SH-SY5Y (cell line): ENCODE results near the gene PICK1.

Experiments
- GATA2 ChIP-seq: IDR thresholded peaks from 2 replicates; pipeline ENCODE4 v1.6.1; 2011; ENCODE audit warnings: mild to moderate bottlenecking, low read depth, low read length
- GATA3 ChIP-seq: IDR thresholded peaks from 2 replicates; pipeline ENCODE4 v1.6.1; 2011; ENCODE audit warnings: low read depth, mild to moderate bottlenecking, low read length, moderate library complexity

Gene PICK1

DNA sequence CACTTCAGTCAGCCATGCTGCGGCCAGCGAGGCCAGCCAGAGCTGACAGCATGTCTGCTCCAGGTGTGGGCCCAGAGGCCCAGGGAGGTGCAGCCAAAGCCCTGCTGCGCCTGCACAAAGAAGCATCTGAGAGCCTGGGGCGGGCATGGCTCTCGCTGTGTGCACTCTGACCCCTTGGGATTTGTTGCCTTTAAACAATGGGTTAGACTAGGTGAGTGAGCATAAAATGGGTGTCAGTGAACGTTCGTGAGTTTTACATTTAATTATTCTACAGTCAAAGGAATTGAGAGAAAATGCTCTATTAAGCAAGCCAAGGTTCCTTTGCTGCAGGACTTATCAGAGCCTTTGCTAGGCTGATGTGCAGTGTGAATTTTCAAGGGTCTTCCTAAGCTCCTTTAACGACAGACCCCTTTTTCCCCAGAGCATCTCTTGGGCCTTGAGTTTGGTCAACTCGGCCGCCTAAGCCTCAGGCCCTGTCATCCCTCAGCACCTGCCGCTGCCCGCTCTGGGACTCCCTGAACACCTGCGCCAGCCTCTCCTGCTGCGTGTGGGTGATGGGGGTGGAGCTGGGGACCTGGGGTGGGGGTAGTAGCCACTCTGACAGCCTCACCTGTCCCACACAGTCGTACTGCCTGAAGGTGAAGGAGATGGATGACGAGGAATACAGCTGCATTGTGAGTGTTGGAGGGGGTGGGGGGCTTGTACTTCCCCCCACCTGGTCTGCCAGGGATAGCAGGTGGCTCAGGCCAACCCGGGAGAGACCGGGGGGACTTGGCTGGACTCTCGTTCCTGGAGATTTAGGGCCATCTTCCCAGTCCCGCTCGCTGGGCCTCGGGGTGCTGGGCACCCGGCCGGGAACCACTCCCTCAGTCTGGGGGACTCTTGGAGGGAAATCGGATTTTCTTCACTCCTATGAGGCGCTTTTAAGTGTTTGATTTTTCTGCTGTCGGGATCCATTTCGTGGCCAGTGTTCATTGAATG, 16.2 kb downstream of the PICK1 start:
- TF ChIP-seq GATA3 (no peak), GATA2 (no peak)

DNA sequence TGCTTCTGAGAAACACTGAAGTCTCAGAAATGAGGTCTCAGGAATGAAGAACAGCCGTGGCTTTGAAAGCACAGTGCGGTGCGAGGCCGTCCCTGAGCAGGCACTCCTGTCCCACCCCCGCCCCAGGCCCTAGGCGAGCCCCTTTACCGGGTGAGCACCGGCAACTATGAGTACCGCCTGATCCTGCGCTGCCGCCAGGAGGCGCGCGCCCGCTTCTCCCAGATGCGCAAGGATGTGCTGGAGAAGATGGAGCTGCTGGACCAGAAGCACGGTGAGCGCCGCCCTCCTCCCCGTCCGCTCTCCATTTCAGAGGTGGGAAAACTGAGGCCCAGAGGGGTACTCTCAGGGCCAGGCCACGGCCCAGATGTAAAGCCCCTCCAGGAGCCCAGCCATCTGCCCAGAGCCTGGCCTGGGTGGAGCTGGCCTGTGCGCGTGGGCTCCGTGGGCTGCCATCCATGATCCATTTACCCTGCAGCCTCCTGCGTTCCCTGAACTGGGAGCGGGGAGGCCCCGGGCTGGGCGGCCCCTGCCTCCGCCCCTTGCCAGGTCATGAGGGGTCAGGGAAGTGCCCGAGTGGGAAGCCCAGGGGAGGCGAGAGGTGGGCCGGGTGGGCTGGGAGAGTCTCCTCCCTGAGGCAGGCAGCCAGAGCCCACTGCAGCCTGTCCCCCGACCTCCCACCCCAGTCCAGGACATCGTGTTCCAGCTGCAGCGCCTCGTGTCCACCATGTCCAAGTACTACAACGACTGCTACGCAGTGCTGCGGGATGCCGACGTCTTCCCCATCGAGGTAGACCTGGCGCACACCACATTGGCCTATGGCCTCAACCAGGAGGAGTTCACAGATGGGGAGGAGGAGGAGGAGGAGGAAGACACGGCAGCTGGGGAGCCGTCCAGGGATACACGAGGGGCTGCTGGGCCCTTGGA, 17.2 kb downstream of the PICK1 start:
- TF ChIP-seq GATA2: no peak

DNA sequence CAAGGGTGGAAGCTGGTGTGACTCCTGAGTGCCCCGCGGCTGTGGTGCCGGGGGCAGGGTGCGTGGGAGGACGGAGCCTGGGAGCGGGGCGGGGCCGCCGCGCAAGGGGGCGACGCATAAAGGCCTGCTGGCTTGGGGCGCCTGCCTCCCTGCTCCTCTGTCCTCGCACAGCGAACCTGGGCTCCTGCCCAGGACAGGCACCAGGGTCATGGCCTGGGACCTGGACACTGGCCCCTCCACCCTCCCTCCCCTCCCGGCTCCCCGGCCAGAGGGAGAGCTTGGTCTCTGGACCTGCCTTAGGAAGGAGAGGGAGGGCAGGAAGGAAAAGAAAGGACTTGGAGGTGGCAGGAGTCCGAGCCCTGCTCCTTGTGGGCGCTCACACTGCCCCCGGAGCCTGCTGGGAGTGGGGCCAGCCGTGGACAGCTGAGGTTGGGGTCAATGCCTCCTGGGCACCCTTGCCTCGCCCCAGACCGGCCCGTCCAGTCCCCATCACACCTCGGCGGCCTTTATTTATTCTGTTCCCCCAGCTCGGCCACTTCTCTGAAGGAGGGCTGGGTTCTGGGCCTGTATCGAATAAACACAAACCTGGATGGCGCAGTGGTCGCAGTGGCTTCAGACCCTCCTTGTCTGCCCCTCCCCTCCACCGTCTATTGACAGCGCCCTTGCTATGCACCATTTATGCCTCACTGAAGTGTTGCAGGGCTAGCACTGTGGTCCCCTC, 18.1 kb downstream of the PICK1 start:
- TF ChIP-seq GATA3: no peak
- TF ChIP-seq GATA2: no peak

DNA sequence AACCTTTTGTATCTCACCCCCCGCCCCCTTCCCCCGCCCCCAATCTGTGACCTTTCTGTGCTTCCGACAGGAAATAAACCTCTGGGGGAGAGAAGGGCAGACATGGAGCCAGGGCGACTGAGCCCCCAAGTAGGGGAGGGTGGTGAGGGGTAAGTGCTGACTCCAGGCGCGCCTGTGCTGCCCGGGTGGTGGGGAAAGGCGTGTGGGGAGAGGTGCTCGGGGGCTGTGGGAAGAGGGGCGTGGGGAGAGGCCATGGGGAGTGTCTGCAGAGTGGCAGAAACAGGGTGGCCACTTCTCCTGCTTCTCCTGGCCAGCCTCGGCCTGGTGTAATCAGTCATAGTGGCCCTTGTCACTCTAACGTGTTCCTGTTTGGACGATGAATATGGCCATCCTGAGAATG, 18.8 kb downstream of the PICK1 start:
- no peak for TF ChIP-seq GATA3
- TF ChIP-seq GATA2: no peak

DNA sequence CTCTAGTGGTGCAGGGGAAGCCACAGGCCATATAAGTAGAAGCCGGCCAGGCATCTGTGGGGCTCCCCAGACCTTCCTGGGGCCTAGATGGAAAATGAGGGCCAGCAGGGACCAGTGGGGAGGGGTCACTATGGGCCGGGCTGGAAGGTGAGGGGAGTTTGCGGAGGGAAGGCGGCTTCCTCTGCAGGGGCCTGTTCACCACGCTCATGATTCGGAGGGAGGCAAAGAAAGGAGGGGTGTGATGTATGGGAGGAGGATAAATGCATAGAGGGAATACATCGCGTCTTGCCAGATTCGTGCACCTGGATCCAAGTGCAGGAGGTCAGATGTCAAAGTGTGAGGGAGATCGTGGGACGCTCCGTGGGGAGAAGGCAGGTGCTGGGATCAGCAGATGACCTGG, 19.9 kb downstream of the PICK1 start:
- TF ChIP-seq GATA2 (no peak), GATA3 (no peak)

DNA sequence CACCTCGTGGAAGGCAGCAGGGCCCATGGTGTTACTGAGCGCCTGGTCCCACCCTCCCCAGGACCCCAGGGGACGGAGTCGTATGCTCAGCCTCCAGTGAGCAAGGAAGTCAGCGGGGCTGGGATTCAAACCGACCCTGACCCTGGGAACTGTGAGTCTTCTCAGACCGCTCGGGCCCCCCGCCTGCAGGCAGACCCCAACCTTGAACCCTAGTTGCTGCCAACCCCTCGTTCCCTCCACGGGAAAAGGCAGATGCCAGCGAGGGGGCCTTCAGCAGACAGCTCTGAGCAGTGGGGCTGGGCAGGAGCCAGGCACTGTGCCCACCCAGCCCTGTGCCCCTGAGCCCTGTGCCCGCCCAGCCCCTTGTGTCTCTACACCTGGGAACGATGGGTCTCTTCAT, 20.4 kb downstream of the PICK1 start:
- TF ChIP-seq GATA3 (no peak), GATA2 (no peak)

DNA sequence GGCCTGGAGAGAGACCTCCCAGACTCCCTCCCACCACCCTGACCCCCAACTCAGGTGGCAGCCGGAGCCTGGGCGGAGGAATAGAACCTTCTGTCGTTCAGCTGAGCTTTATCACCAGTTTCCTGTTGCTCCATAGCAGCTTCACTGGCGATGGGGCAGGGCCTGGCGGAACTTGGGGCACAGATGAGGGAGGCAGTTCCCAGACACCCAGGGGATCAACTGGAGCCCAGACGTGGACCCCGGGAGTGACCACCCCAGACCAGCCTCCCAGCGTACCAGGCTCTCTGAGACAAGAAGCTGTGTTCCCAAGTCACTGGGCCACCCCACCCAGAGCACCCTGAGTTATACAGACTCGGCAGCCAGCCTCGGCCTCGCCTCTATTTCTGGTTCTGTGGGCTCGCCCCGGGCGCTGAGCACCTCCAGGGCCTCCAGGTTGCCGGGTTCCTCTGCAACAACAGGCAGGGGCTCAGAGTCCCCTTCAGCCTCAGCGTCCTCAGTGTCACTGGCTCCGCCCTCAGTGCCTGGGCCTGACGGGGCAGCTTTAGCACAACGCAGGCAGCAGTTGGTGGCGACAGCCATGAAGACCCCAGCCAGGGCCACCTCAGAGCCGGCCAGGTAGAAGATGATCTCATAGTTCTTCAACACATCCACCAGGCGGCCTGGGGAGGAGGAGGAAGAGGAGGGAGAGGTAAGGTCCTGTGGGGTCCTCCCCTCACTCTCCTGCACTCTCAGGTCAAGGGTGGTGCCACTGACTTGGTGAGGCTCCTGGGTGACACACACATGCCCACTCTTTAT, 21.0 kb downstream of the PICK1 start:
- TF ChIP-seq GATA2 (no peak), GATA3 (no peak)

DNA sequence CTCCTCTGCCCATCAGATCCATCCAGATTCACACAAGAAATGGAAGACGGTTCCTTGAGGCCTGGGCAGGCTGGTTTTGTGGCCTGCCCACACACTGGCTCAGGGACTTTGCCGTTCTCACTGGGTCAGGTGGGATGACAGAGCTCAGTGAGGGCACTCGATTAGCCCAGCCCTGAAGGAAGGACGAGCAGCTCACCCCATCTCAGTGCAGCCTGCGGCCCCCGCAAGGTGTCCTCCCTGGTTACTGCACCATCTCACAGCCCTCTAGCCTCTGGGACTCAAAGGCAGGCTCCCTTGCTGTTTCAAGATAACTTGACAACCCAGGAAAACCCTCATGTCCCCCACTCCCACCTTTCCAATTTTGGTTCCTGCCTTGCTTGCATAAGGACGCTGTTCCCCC, 22.6 kb downstream of the PICK1 start:
- TF ChIP-seq GATA2 (no peak), GATA3 (no peak)

DNA sequence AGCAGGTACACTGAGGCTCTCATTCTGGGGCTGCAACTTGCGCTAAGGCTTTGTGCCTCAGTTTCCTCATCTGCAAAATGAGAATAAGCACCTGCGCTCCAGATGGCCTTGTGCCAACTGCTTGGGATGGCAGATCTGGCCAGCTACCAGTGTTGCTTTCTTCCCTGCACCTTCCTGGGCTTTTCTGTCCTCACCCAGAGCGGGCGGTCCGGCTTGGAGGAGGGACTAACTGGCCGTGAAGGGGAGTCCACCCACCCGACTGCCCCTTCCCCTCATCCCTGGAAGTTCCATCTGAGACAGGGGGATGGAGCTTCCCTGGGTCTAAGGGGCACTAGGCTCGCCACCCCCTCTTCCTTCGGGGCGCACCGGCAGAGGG, 23.3 kb downstream of the PICK1 start:
- TF ChIP-seq GATA2 (no peak), GATA3 (no peak)

DNA sequence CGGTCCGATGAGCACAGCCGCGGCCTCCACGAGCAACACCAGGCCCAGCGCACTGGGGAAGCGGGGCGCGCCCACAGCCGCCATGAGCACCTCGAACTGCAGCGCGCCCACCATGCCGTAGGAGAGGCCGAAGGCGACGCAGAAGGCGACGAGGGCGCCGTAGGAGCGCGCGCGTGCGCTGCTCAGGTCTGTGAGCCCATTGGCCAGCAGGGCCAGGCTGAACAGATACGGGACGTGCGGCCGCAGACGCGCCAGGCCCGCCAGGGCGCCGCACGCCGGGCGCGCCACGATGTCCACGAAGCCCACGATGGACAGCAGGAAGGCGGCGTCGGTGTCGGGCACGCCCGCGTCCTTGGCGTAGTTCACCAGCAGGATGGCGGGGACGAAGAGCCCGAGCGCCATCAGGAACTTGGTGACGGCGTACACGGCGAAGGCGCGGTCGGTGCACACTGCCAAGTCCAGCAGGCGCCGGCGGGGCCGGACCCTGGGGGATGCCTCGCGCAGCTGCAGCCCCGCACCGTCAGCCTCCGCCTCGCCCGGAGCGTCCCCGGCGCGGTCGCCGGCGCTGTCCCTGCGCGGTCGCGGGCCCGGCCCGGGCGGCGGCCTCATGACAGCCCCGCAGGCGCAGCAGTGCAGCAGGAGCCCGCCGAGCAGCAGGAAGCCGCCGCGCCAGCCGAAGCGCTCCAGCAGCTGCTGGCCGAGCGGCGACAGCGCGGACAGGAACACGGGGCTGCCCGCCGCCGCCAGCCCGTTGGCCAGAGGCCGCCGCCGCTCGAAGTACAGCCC, 23.8 kb downstream of the PICK1 start:
- TF ChIP-seq GATA3 (no peak), GATA2 (no peak)

DNA sequence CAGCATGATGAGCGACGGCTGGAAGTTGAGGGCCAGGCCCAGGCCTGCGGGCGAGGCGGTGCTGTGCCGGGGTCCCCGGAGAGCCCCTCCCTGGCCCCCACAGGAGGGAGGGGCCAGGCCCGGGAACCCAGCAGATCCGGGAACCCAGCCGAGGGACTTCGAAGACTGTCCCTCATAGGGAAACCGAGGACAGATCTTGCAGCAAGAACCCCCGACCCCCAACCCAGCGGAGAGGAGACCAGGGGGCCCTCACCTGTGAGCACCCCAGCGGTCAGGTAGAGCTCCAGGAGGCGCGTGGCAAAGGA, 24.4 kb downstream of the PICK1 start:
- no peak for TF ChIP-seq GATA3

DNA sequence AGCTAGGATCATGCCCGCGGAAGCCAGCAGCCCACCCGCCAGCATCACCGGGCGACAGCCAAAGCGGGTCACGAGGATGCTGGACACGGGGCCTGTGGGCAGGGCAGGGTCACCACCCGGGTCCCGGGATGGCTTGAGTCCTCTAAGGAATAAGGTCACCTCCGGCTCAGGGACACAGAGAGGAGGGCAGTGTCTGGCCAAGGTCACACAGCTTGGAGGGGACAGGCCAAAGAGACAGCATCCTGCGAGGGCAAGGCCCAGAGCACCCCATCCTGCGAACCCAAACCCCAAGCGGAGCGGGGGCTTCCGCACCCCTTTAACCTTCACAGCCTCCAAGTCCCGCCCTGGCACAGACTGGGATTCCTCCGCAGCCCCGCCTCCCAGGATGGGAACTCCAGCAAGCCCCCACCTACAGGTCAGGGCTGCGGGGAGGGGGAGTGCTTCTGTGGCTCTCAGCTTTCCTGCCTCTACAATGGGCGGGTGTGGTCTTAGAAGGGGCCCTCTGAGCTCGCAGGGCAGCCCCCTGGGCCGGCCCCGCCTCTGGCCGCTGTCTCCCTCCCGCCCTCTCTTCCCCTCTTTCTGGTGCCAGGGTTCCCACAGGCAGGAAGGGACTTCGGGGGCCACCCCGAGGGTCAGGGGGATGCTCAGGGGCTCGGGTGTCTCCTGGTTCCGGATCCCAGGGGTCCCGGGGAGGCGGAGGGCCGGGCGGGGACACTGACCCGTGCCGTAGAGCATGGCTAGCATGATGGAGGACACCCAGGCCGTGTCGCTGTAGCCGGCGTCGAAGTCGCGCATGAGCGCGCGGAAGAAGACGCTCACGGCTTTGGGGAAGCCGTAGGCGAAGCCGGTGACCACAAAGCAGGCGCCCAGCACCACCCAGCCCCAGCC, 25.0 kb downstream of the PICK1 start:
- no peak for TF ChIP-seq GATA2
- TF ChIP-seq GATA3: no peak
